ENCODE measurements around the gene KRTAP5-4.
"Not testable (repeated sequence)": the region's sequence is repeated elsewhere in the genome, so short reads cannot be mapped to it uniquely, and the experiment has no call there.

KRTAP5-4 gene

DNA sequence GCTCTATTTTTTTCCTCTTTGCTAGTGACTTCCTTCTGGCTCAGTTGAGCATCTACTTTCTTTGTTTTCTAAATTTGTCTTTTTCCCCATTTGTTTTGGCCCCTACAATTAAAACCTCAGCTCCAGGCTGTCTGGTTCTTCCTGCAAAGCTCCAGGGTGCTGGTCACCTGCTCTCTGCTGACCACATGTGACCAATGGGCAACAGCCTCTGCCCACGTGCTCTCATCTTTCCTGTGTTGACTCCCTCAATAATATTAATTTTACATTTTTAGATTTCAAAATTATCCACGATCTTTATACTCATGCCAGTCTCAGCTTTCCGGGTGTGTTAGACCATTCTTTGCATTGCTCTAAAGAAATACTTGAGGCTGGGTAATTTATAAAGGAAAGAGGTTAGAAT lies 23.5 kb downstream of the KRTAP5-4 start:
- DNase-seq, result not testable (repeated sequence)

DNA sequence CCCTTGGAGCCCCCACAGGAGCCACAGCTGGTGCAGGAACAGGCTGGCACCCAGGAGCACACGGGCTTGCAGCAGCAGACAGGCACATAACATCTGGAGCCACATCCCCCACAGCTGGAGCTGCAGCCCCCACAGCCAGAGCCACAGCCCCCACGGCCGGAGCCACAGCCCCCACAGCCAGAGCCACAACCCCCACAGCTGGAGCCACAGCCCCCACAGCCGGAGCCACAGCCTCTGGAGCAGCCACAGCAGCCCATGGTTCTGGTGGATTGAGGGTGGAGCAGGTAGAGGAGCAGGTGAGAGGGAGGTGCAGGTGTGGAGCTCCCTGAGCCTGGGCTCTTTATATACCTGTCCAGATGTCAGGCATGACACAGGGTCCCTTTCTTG lies 24.0 kb downstream of the KRTAP5-4 start, which contains the start of gene KRTAP5-2:
TSS of gene KRTAP5-2 (minus strand) at position 301 of the 387 bp plus-strand sequence. CDS start at position 257, 44 bp downstream.
- no peak for DNase-seq

DNA sequence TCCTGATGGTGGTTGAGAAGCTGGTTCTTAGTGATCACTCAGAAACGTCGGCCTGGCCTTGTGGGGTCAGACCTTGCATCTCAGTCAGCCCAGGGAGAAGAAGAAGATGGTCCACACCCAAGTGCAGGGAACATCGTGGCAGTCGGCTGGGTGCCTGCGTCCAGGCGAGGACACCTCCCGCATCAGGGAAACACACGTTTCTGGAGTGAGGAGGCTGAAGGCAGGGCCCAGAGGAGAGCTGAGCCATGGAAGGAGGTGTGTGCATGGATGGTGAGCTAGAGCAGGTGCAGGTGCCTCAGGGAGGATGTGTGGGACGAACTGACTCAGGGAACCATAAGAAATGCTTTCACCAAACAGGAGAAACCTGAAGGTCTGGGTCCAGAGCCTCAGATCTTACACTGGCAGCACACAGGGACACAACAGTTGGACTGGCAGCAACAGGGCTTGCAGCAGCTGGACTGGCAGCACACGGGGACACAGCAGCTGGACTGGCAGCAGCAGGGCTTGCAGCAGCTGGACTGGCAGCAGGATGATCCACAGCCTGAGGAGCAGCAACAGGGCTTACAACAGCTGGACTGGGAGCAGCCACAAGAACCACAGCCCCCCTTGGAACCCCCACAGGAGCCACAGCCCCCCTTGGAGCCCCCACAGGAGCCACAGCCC lies 24.5 kb downstream of the KRTAP5-4 start:
- no peak for DNase-seq

DNA sequence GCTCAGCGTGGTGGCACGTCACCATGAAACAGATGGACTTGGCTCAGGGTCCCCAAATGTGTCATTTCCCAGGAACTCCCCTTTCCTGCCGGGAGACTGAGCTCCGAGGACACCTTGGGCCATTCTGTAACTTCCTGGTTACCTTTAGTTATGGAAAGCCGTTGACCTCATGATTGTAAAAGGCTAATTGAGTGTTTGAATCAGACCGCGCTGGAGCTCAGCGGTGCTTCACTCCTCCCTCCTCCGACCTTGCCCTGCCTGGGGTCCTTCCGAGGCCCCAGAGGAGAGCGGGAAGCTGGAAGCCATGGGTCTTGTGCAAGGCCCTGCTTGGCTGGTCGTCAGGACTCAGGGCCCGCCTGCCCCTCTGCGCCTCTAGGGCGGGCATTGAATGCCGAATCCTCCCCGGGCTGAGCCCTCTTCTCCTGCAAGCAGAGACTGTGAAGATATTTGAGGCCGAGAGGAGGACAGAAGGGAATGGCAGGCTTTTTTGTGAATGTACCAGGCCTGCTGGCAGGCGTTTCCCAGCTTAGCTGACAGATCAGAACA lies 25.3 kb downstream of the KRTAP5-4 start:
- DNase-seq, result not testable (repeated sequence)

DNA sequence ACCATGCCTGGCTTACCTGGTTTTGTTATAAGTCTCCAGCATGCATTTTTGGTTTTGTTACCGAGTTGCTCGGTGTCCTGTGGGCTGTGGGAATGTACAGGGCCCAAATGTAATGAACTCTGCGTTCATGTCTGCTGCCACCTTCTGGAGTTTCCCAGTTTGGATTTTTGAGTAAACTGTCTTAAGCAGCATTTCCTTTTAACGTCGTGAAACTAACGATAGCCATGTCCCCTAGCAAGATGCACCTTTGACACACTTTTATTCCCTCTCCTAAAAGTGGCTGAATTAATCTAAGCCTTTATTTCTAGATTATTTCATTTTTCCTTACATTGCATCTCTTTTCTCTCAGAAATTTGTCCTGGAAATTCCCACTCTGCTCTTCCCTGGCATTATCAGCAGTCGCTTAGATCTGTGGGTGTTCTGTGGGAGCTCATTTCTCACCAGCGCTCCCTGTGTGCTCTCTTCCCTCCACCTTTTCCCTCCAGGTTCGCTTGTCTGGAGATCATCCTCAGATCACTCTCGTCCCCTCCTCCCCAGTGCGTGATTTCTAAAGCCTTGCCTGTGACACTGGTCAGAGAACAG lies 25.9 kb downstream of the KRTAP5-4 start:
- not testable (repeated sequence) for DNase-seq

DNA sequence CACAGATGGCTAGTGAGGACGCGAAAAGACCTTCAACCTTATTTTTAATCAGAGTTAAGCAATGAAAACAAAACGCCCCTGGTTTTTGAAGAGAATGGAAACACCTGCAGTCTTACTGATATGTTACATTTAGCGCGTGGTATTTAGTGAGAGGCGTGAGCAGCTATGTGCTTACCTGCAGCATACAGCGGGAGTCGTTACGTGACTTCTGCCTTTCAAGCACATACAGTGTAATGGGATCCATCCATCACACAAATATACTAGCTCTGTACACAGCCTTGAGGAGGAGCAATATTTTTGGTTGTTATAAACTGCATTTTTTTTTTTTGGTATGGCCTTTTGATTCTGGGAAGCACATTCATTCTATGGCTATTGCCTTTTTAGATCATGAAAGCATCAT lies 29.3 kb downstream of the KRTAP5-4 start:
- no peak for DNase-seq

DNA sequence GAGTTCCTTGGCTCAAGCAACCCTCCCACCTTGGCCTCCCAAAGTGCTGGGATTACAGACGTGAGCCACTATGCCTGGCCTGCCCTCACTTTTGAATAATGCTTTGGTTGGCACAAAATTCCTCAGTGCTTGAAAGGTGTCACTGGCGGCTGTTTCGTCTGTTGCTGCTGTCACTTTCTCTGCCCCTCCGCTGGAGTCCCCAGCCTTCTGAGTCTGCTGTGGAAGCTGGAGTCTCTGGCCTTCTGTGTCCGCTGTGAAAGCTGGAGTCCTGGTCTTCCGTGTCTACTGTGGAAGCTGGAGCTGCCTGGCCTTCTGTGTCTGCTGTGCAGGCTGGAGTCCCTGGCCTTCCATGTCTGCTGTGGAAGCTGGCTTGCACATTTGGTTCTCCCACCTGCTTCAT lies 31.9 kb downstream of the KRTAP5-4 start:
- no peak for DNase-seq

DNA sequence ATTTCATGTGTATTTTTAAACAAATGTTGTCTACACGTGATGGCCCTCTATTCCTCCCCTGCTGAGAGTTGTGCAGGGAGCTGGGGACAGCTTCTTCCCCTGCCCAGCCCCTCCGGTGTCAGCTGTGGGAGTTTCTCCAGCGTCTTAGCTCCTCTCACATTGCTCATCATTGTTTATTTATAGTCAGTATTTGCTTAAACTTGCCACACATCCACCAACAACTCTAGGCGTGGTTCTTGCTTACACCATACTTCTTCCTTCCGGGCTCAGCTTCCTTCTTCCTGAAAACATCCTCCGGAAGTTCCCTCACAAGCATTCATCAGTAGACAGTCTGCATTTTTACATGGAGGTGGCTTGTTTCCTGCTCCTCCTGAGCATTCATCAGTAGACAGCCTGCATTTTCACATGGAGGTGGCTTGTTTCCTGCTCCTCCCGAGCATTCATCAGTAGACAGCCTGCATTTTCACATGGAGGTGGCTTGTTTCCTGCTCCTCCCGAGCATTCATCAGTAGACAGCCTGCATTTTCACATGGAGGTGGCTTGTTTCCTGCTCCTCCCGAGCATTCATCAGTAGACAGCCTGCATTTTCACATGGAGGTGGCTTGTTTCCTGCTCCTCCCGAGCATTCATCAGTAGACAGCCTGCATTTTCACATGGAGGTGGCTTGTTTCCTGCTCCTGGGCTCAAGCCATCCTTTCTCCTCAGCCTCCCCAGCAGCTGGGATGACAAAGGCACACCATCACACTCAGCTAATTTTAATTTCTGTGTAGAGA lies 32.6 kb downstream of the KRTAP5-4 start:
- not testable (repeated sequence) for DNase-seq

DNA sequence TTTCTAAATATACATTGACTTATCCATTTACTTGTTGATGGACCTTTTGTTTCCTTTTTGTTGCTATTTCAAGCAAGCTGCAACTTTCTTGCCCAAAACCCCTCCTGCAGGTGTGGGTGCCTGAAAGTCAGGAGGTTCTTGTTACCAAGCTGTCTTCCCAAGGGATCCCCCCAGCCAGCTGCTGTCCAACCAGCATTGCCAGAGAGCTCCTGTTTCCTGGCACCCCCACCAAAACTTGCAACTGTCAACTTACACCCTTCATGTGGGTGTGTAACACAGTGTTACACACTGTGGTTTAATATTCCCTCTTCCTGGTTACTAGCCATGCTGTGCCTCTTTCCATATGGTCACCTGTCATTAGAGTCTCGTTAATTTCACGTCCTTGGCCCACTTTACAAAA lies 35.2 kb downstream of the KRTAP5-4 start:
- no peak for DNase-seq

DNA sequence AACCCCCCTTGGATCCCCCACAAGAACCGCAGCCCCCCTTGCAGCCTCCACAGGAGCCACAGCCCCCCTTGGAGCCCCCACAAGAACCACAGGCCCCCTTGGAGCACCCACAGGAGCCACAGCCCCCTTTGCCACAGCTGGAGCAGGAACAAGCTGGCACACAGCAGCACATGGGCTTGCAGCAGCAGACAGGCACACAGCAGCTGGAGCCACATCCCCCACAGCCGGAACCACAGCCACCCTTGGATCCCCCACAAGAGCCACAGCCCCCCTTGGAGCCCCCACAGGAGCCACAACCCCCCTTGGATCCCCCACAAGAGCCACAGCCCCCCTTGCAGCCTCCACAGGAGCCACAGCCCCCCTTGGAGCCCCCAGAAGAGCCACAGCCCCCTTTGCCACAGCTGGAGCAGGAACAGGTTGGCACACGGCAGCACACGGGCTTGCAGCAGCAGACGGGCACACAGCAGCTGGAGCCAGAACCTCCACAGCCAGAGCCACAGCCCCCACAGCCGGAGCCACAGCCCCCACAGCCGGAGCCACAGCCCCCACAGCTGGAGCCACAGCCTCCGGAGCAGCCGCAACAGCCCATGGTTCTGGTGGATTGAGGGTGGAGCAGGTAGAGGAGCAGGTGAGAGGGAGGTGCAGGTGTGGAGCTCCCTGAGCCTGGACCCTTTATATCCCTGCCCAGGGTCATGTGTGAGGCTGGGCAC lies 37.1 kb downstream of the KRTAP5-4 start, which contains the start of gene KRTAP5-1:
TSS of gene KRTAP5-1 (minus strand) at position 623 of the 710 bp plus-strand sequence. CDS start at position 589, 34 bp downstream.
- not testable (repeated sequence) for DNase-seq

DNA sequence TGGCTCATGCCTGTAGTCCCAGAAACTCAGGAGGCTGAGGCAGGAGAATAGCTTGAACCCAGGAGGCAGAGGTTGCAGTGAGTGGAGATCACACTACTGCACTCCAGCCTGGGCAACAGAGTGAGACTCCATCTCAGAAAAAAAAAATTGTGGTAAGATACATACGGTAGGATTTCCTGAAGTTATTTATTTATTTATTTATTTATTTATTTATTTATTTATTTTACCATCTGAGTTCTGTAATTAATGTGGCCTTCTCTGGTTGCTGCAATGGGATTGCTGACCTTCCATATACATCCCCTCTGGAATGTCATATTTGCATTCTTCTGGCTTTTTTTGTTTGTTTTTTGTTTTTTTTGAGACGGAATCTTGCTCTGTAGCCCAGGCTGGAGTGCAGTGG lies 39.0 kb downstream of the KRTAP5-4 start:
- not testable (repeated sequence) for DNase-seq

DNA sequence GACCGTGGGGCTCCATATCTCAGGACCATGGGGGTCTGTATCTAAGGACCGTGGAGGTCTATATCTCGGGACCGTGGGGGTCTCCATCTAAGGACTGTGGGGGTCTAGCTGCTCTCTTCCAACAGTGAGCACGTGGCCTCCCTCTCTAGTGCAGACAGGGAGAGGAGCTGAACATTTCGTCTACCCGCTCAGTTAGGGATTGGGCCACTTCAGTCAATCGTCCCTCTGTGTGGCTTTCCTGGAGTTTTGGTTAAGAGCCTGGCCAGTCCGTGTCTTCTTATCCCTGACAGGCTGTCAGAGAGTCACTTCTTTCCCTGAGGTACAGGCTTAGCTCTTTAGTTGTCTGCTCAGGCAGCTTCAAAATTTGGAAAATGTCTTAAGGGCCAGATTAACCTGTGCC lies 40.0 kb downstream of the KRTAP5-4 start:
- no peak for DNase-seq

DNA sequence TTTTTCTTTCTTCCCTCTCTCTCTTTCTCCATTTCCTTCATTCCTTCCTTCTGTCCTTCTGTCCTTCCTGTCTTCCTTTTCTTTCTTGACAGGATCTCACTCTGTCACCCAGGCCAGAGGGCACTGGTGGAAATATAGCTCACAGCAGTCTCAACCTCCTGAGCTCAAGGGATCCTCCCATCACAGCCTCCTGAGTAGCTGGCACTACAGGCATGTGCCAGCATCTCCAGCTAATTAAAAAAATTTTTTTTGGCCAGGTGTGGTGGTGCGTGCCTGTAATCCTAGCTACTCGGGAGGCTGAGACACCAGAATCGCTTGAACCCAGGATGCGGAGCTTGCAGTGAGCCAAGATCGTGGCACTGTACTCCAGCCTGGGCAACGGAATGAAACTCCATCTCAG lies 45.1 kb downstream of the KRTAP5-4 start:
- DNase-seq, result no peak

DNA sequence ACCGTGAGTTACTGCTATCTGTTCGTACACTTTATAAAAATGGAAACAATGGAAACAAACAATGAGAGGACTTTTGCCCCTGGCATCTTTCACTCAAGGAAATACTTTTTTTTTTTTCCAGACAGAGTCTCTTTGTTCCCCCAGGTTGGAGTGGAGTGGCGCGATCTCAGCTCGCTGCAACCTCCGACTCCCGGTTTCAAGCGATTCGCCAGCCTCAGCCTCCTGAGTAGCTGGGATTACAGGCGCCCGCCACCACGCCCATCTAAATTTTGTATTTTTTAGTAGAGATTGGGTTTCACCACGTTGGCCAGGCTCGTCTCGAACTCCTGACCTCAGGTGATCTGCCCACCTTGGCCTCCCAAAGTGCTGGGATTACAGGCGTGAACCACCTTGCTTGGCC lies 46.2 kb downstream of the KRTAP5-4 start:
- not testable (repeated sequence) for DNase-seq

DNA sequence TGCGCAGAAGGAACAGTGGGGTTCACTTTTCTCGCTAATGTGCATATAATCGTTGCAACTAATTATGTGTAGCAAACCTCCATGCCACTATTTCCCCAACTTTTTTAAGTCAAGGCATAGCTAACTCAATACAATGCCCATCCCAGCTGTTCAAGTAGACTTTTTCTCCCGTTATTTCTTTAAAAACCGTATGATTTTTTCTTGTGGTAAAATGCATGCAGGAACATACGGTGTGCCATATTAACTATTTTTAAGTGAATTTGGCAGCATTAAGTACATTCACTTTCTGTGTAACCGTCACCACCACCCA lies 47.0 kb downstream of the KRTAP5-4 start:
- DNase-seq, result no peak

DNA sequence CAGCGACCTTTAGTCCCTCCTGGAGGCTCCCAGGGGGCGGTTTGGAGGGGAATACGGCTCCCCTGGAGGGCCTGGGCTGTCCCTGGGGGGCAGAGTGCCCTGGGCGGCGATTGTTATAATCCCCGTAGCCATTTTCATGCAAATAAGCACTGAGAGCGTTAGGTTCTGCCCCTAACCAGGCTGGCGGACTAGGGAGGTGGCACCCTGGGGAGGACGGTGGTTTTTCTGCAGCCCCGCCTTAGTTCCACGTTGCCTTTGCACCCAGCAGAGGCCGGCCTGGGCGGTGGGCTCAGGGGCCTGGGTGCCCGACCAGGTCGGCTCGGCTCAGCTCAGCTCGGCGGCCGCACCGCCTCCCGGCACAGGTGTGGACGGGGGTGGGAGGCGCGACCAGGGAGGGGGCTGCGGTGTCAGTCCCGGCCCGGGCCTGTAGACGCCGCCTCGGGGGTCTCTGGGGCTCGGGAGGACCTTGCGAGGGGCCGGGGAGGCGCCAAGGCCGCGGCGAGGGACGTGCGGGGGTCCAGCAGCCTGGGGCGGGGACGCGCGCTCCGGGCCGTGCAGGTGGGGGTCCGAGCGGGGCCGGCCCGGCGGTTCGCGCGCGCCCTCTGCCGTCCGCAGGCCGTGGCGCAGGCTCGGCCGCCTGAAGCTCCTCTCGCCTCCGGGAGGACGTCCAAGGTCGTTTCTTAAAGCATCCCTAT lies 47.6 kb downstream of the KRTAP5-4 start:
- peak in 1 of 2 experiments; percentile 66 for DNase-seq

DNA sequence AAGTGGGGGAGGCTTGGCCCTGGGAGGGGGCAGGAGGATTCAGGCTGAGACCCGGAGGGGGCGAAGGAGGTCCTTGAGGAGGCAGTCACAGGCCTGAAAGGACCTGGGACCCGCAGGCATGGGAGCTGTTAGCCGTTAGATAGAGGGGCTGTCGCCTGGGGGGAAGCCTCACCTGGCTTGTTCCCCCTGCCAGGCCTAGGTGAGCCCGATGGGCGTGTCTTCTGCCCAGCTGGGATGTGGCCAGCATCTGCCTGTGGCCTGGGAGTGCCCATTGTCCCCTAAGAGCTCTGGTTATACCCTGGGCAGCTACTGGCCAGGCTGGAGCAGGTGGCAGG lies 48.1 kb downstream of the KRTAP5-4 start:
- peak in 1 of 2 experiments; percentile 66 for DNase-seq

DNA sequence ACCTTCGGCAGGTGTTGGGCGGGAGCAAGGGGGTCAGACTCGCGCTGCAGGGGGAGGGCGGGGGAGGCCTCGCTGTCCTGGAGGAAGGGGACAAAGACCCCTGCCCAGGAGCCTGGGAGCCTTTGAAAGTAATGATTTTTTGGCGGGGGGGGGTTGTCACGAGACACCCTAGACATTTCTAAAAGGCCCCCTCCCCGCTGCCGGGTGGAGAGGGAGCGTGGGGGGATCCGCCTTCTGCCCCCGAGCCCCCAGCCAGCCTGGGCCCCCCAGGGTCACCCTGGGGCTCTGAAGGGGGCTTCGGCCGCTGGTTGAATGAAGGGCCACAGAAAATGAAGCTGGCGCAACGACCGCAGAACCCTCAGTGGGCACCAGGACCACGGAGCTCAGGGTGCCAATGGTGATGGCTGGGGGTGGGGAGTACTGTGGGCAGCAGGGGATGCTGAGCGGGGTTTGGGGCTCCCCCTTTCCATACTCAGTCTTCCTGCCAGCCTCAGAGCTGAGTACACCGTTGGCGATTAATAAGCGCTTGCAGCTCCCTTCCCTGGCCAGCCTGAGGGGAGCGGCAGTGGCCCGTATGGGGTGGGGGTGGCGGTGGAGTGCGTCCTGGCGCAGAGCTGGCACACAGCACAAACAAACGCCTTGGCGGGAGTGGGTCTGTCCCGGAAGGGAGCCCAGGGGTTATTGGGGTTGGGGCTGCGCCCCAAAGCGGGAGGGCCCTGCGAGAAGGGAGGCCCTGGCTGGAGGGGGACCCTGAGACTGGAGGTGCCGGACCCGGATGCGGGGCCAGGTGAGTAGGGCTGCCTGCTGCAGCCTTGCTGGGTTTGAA lies 48.6 kb downstream of the KRTAP5-4 start:
- no peak for DNase-seq

DNA sequence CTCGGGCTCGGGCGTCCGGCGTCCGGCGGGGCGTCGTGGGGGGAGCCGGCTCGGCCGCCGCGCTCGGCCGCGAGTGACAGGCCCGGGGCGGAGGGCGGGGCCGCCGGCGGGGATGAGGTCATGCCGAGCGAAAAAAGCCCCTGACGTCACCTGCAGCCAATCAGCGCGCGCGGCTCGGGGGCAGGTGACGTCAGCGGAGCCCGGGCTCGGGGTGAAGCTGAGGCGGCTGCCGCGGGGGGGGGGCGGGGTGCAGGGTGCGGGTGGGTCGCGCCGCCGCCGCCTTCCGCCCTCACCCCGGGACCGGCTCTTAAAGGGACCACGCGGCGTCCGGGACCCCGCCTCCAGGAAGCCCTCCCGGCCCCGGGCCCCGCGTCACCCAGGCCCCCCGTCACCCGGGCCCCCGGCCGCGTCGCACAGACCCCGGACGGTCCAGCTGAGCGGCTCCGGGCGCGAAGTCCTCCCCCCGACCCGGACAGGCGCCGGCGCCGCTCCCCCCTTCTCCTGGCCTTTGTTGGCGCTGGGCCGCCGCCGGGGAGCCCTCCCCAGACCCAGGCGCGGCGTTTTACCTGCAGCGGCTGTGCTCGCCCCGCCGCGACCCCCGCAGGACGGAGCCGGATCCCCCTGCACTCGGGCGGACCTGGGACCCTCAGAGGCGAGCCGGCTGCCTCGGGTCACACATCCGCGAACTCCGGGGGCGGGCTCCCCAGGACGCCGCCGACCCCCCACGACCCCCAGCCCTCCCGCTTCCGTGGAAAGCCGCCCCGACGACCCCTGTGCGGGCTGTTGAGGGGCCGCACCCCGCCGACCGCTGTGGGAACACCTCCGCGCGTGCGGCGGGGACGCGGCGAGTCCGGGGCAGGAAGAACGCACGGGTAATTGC lies 49.5 kb downstream of the KRTAP5-4 start, which contains the start of gene DUSP8:
TSS of gene DUSP8 (minus strand) at position 75 of the 880 bp plus-strand sequence. CDS start 6,445 bp downstream, outside the sequence.
- peak; percentile 71 to 87 for DNase-seq

DNA sequence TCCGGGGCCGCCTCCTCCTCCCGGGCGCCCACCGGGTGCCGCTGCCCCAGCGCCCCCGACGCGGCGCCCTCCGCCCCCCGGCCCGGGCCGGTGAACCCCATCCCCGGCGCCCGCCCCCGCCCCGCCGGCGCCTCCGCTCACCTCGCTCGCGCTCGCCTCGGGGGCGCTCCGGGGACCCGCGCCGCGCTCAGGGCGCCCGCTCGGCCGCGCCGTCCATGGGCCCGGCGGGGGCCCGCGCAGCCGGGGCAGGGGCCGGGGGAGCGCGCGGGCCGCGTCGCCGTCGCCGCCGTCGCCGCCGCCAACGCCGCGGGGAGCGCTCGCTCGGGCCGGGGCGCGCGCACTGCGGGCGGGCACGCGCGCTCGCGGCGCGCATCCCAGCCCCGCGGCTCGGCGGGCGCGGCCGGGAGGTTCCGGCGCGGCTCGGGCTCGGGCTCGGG lies 50.2 kb downstream of the KRTAP5-4 start:
- DNase-seq, result no peak

Data from NCI-H1930 (cell line).